Measurements from ENCODE around the gene TMEM72. TPM values are rescaled to one million over a fixed set of nuclear protein-coding genes. Genes with fewer than 3 reads are reported as not detected.

The TMEM72 gene
- total RNA-seq, 6 donors from 2014 or later = 0.06 TPM; not detected in 5

DNA sequence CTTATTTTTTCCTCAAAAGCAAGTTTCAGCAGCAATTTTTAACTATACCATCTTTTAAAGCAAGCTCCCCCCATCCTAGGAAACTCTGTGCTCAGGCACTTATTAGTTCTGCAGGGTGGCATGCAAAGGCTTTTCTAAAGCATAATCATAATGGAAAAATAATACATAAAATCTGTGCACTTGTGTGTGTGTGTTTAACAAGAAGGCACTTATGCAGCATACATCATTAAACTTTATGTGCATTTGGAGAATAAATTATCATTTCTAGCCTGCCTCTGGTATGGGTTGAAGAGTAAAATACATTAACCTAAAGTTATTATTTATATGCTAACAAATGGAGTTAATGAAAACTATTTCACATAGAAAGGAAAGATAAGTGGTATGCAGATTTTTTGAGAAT lies 42.9 kb downstream of the TMEM72 start:
- Histone ChIP-seq H3K4me3 (no peak overlapping the region), H3K4me1 (peaks cover 14 to 26% (median 22%) of the 10 kb centered on the region in 4 donors), H3K36me3 (peaks cover 0 to 13% (median 6%) of the 10 kb centered on the region in 4 donors), H3K27me3 (no peaks in the 10 kb centered on the region), H3K9me3 (no peaks in the 10 kb centered on the region), H3K27ac (no peak overlapping the region)
- TF ChIP-seq, protein P1, sequence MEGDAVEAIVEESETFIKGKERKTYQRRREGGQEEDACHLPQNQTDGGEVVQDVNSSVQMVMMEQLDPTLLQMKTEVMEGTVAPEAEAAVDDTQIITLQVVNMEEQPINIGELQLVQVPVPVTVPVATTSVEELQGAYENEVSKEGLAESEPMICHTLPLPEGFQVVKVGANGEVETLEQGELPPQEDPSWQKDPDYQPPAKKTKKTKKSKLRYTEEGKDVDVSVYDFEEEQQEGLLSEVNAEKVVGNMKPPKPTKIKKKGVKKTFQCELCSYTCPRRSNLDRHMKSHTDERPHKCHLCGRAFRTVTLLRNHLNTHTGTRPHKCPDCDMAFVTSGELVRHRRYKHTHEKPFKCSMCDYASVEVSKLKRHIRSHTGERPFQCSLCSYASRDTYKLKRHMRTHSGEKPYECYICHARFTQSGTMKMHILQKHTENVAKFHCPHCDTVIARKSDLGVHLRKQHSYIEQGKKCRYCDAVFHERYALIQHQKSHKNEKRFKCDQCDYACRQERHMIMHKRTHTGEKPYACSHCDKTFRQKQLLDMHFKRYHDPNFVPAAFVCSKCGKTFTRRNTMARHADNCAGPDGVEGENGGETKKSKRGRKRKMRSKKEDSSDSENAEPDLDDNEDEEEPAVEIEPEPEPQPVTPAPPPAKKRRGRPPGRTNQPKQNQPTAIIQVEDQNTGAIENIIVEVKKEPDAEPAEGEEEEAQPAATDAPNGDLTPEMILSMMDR (IDR thresholded peaks at IDR 0.05) = no peak
- no peak for TF ChIP-seq POLR2AphosphoS5 (IDR thresholded peaks at IDR 0.05)
- no peak for TF ChIP-seq POLR2A (IDR thresholded peaks at IDR 0.05)
- TF ChIP-seq EP300 (IDR thresholded peaks at IDR 0.05) = no peak
- DNase-seq (no peak), ATAC-seq (ENCODE audit: low FRiP score in 2 of 2) (no peak)

DNA sequence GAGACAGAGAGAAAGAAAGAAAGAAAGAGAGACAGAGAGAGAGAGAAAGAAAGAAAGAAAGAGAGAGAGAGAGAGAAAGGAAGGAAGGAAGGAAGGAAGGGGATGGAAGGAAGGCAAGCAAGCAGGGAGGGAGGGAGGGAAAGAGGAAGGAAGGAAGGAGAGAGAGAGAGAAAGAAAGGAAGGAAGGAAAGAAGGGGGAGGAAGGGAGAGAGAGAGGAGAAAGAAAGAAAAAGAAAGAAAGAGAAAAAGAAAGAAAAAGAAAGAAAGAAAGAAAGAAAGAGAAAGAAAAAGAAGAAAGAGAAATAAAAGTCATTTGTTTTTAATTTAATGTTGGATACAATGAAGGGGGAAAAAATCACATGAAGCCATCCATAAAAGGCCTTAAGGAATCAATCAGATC lies 43.8 kb downstream of the TMEM72 start:
- Histone ChIP-seq H3K27me3 (no peaks in the 10 kb centered on the region), H3K4me3 (no peak overlapping the region), H3K27ac (no peak overlapping the region), H3K9me3 (no peaks in the 10 kb centered on the region), H3K4me1 (peaks cover 15 to 22% (median 19%) of the 10 kb centered on the region in 4 donors), H3K36me3 (peaks cover 0 to 13% (median 6%) of the 10 kb centered on the region in 4 donors)
- TF ChIP-seq EP300 (IDR thresholded peaks at IDR 0.05) = no peak
- no peak for TF ChIP-seq POLR2AphosphoS5 (IDR thresholded peaks at IDR 0.05)
- ATAC-seq (ENCODE audit: low FRiP score in 2 of 2) (no peak), DNase-seq (no peak)

DNA sequence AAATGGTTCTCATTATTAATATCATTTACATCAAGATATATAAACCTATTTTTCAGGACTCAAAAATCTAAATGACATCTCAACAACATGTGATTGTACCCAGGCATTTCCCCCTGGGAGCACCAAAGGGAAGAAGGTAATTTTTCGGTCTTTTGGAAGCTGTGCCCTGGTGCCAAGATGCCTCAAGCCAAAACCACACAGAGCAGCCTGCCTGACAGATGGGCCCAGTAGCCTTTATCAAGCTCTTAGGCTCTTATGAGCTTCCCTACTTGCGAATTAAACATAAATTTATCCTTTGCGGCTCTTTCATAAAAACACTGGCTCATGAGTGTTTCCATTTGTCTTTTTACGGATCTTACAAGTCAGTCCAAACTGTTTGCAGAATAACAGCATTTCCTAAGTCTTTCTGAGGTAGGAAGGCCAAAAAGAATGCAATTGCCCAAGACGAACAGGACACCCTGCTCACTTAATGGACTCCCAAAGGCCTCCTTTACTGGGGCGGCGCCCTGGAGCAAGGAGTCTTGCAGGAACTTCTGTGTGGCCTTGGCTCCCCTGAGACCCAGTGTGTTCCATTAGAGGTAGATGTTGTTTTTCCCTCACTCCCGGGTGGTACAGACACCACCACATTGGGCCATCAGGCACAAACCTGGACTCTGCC lies 44.4 kb downstream of the TMEM72 start:
- TF ChIP-seq POLR2A (IDR thresholded peaks at IDR 0.05) = no peak
- TF ChIP-seq, protein P1 (IDR thresholded peaks at IDR 0.05) = no peak
- no peak for TF ChIP-seq EP300 (IDR thresholded peaks at IDR 0.05)
- no peak for TF ChIP-seq POLR2AphosphoS5 (IDR thresholded peaks at IDR 0.05)
- 86 to 92% methylated on average over 8 of the region's 8 CpGs for WGBS, 2 donors
- Histone ChIP-seq H3K4me3 (no peak overlapping the region), H3K27ac (no peak overlapping the region), H3K27me3 (no peaks in the 10 kb centered on the region), H3K4me1 (peaks cover 20 to 28% (median 22%) of the 10 kb centered on the region in 4 donors), H3K36me3 (peaks cover 0 to 13% (median 6%) of the 10 kb centered on the region in 4 donors), H3K9me3 (no peaks in the 10 kb centered on the region)
- ATAC-seq (ENCODE audit: low FRiP score in 2 of 2) (no peak), DNase-seq (peak in 1 of 2 donors; percentile 9)

DNA sequence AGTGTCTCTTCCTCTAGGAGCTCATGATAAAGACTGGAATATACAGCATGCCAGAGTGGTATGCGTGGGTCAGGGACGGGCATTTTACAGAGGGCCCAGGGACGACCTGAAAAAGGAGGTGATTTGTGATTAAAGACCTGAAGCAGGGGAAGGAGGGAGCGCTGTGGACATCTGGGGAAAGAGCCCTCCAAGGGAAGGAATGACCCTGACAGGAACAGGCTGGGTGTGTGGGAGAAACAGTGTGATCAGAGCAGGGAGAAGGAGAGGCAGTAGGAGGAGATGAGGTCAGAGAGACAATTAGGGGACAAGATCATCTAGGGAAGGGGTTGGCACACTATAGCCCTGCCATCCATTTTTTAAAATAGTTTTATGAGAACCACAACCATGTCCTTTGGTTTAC lies 45.1 kb downstream of the TMEM72 start:
- peaks cover 0 to 13% (median 6%) of the 10 kb centered on the region in 4 donors for H3K36me3 ChIP-seq
- H3K4me3 ChIP-seq = no peak overlapping the region
- no peak overlapping the region for H3K27ac ChIP-seq
- 92 to 96% methylated on average over 4 of the region's 4 CpGs for WGBS, 2 donors
- ATAC-seq (ENCODE audit: low FRiP score in 2 of 2) (no peak), DNase-seq (peak in 1 of 2 donors; percentile 3)
- H3K4me1 ChIP-seq = peaks cover 26 to 35% (median 29%) of the 10 kb centered on the region in 4 donors
- TF ChIP-seq POLR2A (IDR thresholded peaks at IDR 0.05) (no peak), POLR2AphosphoS5 (IDR thresholded peaks at IDR 0.05) (no peak), EP300 (IDR thresholded peaks at IDR 0.05) (no peak)
- TF ChIP-seq, protein P1 (IDR thresholded peaks at IDR 0.05) = no peak
- H3K27me3 ChIP-seq = no peaks in the 10 kb centered on the region
- no peaks in the 10 kb centered on the region for H3K9me3 ChIP-seq

DNA sequence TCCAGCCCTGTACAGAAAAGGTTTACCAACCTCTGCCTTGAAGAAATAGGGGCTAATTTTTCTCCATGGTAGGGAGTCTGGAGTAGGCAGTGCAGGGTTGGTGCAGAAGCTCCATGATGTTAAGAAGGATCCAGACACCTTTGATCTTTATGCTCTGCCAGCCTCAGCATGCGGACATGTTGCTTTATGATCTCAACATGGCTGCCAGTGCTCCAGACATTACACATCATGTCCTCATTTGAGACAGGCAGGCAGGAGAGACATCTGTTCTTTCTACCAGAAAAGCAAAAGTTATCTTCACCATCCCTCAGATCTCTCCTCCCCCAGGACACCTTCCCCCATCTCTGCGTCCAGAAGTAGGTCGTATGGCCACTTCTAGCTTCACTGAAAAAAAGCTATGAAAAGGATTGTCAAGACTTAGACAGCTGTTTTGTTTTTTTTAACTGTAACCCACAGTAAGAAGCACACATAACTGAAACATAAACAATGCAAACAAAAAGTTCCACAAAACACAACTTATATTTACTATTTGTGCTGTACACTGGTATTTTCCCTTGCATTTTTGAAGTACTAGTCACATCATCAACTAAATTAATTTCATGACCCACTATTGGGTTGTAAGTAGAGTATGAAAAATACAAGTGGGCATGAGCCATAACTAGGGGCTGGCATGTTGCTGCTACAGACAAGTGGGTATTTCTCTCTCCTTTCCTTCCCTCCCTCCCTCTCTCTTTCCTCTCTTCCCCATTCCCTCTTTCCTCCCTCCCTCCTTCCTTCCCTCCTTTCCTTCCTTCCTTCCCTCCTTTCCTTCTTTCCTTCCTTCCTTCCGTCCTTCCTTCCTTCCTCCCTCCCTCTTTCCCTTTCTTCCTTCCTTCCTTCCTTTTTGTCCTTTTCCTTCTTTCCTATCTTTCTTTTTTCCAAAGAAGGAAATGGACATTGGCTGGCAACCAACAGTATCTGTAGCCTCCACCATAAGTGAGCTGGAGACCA lies 45.9 kb downstream of the TMEM72 start:
- H3K27ac ChIP-seq = peak overlapping the region in 3 of 4 donors; percentile 88 to 97 (median 91)
- peak in 1 of 2 donors; percentile 6 for DNase-seq
- TF ChIP-seq POLR2A (IDR thresholded peaks at IDR 0.05) (no peak), POLR2AphosphoS5 (IDR thresholded peaks at IDR 0.05) (no peak), EP300 (IDR thresholded peaks at IDR 0.05) (no peak)
- TF ChIP-seq, protein P1 (IDR thresholded peaks at IDR 0.05) = no peak
- H3K9me3 ChIP-seq = no peaks in the 10 kb centered on the region
- no peak for ATAC-seq (ENCODE audit: low FRiP score in 2 of 2)
- H3K4me3 ChIP-seq = no peak overlapping the region
- peaks cover 0 to 13% (median 6%) of the 10 kb centered on the region in 4 donors for H3K36me3 ChIP-seq
- no peaks in the 10 kb centered on the region for H3K27me3 ChIP-seq
- H3K4me1 ChIP-seq = peaks cover 27 to 43% (median 33%) of the 10 kb centered on the region in 4 donors
- WGBS, 2 donors = 94 to 96% methylated on average over 4 of the region's 4 CpGs

Data from upper lobe of left lung (tissue), 6 donors.